ENCODE data around the gene LRP1B.

LRP1B gene

DNA sequence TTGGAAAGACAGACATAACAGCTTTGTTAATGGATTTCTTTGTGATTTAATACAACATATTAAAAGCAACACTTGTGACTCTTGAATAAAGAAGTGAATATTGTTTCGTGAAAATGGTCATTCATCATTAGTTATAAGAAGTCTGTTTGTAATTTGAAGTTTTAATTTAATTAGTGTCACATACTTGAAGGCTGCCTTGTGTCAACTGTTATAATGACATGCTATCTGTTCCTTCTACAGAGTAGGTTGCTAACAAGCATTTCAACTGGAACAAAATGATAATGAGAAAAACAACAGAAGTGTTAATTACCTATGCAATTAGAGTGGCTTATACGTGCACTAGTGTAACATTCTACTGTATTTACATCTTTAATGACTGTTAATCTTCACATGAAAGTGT is 624.7 kb downstream of the LRP1B start:
- CTCF ChIA-PET = interaction anchor here (1.0 to 2.3 kb wide), 2 partner anchors 27 to 37 kb away, joined by 3 to 8 read pairs; no protein-coding TSS in a partner anchor
- DNase-seq (ENCODE audit: extremely low spot score) = no peak

DNA sequence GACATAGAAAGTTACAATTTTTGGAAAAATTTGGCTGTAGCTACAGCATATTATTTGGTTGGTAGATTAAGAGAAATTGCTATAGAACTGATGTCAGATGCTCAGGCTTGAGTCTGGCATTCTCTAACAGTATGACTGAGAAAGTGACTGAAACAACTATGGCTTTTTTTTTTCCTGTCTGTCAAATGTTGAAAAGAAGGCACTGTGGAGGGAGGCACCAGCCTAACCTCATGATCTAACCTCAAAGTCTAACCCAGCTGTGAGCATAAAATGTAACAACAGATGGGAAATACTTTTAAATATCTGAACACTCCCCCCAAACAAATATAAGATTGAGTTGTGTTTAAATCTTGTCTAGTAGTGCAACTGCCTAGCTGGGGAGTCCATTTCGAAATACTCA is 629.1 kb downstream of the LRP1B start:
- ChIA-PET POLR2A (no interaction called here), CTCF (interaction anchor here (1.3 kb wide), 1 partner anchor 9 kb away, joined by 5 read pairs; no protein-coding TSS in a partner anchor)
- no peak for DNase-seq (ENCODE audit: extremely low spot score)
- TF ChIP-seq, protein P1, sequence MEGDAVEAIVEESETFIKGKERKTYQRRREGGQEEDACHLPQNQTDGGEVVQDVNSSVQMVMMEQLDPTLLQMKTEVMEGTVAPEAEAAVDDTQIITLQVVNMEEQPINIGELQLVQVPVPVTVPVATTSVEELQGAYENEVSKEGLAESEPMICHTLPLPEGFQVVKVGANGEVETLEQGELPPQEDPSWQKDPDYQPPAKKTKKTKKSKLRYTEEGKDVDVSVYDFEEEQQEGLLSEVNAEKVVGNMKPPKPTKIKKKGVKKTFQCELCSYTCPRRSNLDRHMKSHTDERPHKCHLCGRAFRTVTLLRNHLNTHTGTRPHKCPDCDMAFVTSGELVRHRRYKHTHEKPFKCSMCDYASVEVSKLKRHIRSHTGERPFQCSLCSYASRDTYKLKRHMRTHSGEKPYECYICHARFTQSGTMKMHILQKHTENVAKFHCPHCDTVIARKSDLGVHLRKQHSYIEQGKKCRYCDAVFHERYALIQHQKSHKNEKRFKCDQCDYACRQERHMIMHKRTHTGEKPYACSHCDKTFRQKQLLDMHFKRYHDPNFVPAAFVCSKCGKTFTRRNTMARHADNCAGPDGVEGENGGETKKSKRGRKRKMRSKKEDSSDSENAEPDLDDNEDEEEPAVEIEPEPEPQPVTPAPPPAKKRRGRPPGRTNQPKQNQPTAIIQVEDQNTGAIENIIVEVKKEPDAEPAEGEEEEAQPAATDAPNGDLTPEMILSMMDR (IDR thresholded peaks at IDR 0.05; ENCODE audit: control extremely low read depth, extremely low read depth, low read depth, missing control alignments) = no peak

More for the DNA sequence above, 624.7 kb downstream of the LRP1B start:
- TF ChIP-seq, protein P1 (IDR thresholded peaks at IDR 0.05; ENCODE audit: control extremely low read depth, extremely low read depth, low read depth, missing control alignments) = no peak
- POLR2A ChIA-PET = no interaction called here

DNA sequence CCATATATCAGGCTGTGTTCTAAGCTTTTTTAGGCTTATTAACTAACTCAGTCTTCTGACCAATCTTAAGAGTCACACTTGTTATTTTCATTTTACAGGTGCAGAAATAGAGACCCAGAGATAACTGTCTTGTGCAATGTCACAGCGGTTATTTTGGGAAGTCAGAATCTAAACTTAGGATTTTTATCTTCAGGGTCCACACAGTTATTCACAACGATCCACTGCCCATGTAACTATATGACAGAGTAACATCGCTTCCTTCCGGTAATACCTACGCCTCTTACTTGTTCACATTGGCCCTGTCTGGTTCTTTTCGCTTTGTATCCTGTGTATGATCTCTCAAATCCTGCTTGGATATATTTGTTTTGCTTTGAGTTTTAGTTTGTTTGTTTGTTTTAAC is 631.7 kb downstream of the LRP1B start:
- POLR2A ChIA-PET = no interaction called here
- CTCF ChIA-PET = interaction anchor here (0.6 to 1.4 kb wide), 2 partner anchors 15 to 17 kb away, joined by 3 to 4 read pairs; no protein-coding TSS in a partner anchor
- no peak for DNase-seq (ENCODE audit: extremely low spot score)
- TF ChIP-seq, protein P1 (IDR thresholded peaks at IDR 0.05; ENCODE audit: control extremely low read depth, extremely low read depth, low read depth, missing control alignments) = no peak

DNA sequence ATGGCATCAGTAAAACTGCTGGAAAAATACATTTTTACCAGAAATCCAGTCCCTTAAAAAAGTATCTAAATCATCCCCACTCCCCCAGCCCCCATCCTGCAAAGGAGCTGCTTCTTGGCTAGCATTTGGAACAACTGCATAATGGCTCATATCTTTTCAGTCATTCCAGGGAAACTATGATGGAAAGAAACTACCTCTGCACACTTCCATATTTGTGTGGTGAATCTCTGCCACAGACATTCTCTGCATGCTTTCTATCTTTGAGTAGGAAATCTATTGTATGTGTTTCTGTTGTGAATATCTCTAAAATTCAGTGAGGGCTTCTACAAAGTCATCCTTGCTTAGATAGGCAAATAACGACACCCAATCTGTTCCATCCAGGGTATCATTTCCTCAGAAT is 632.3 kb downstream of the LRP1B start:
- DNase-seq (ENCODE audit: extremely low spot score) = no peak
- TF ChIP-seq, protein P1 (IDR thresholded peaks at IDR 0.05; ENCODE audit: control extremely low read depth, extremely low read depth, low read depth, missing control alignments) = no peak
- POLR2A ChIA-PET = no interaction called here
- CTCF ChIA-PET = interaction anchor here (0.6 kb wide), 1 partner anchor 15 kb away, joined by 3 read pairs; no protein-coding TSS in a partner anchor

DNA sequence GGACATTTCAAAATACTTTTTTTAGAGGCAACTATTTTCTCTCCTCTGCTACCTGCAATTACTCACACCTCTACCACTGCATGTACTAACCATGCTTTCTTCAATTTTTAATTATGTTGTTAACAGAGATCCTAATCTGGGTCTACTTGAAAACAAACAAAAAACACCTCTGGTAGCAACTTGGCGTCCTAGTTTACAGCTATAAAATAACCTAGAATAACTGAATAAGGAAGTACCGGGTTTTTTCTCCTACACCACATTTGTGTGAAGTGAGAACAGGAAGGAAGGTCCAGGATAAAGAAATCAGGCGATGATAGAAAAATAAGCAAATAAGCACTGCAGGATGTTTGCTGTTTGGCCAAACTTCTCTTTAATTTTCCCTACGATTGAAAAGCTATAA is 633.5 kb downstream of the LRP1B start:
- ChIA-PET POLR2A (no interaction called here), CTCF (no interaction called here)
- no peak for DNase-seq (ENCODE audit: extremely low spot score)
- TF ChIP-seq, protein P1 (IDR thresholded peaks at IDR 0.05; ENCODE audit: control extremely low read depth, extremely low read depth, low read depth, missing control alignments) = no peak

DNA sequence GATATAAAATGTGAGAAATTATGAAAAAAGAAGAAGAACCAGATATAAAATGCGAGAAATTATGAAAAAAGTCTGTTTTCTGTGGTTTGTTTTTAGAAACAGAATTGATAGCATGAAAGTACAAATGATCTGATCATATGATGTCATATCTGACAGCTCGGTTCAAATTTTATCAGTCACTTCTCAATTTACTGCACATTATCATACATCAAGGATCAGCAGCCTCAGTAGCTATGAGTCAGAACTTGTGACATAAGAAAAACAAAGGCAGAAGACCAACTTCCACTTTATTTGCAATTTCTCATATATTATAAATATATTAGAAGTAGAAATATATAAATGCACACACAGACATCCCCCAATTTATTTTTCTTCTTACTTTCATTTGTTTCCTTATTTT is 634.0 kb downstream of the LRP1B start:
- TF ChIP-seq, protein P1 (IDR thresholded peaks at IDR 0.05; ENCODE audit: control extremely low read depth, extremely low read depth, low read depth, missing control alignments) = no peak
- no peak for DNase-seq (ENCODE audit: extremely low spot score)
- ChIA-PET CTCF (no interaction called here), POLR2A (no interaction called here)

All from GM10248 (cell line).